Activated T-cell treated with anti-CD3 and anti-CD28 coated beads, Interleukin-2, amount 50 U/mL, for 4 hours (primary cell): ENCODE data around the gene PRKG1. TPM values are rescaled to one million over a fixed set of nuclear protein-coding genes. Genes with fewer than 3 reads are reported as not detected.

Experiments
- ATAC-seq, 2 donors: fragments of 200-7000 bp; cut with Tn5 transposase; one replicate each; pipeline ENCODE4 v1.10.0; 2021
- DNase-seq: peaks from one replicate; pipeline ENCODE4 v3.0.0-alpha.2; 2020
- H3K27me3 Mint-ChIP-seq: one replicate; pipeline ENCODE4 v1.8.0; 2021; ENCODE audit warnings: low read depth, mixed read lengths
- H3K36me3 Mint-ChIP-seq: one replicate; pipeline ENCODE4 v1.8.0; 2022; ENCODE audit warnings: mixed read lengths; ENCODE audit not compliant: insufficient read depth
- H3K4me1 Mint-ChIP-seq: one replicate; pipeline ENCODE4 v1.8.0; 2021; ENCODE audit warnings: low read depth, mixed read lengths
- H3K4me3 Mint-ChIP-seq: one replicate; pipeline ENCODE4 v1.8.0; 2021; ENCODE audit warnings: mild to moderate bottlenecking, moderate library complexity, mixed read lengths
- H3K9me3 Mint-ChIP-seq: one replicate; pipeline ENCODE4 v1.8.0; 2021; ENCODE audit warnings: mixed read lengths
- total RNA-seq, 3 donors: library from RNA; stranded (reverse); gene quantifications; one replicate each; pipeline ENCODE4 v1.2.1, GENCODE V29; 2021

PRKG1 gene
- total RNA-seq, 3 donors from 2014 or later = 0.08 TPM; not detected in 2

- peaks cover 52% of the 10 kb centered on the region for H3K27me3 Mint-ChIP-seq
- no peak for DNase-seq
- peaks cover 16% of the 10 kb centered on the region for H3K4me1 Mint-ChIP-seq
Measured at GRCh38 chr10:52314822-52315552, 1240.7 kb downstream of the PRKG1 start.

GRCh38 chr10:52316001-52316400 lies 1241.7 kb downstream of the PRKG1 start:
- no peak for ATAC-seq
- H3K4me1 Mint-ChIP-seq = peaks cover 16% of the 10 kb centered on the region
- H3K27me3 Mint-ChIP-seq = peaks cover 45% of the 10 kb centered on the region
- no peak for DNase-seq
- H3K9me3 Mint-ChIP-seq = no peaks in the 10 kb centered on the region
- H3K4me3 Mint-ChIP-seq = no peak overlapping the region
- H3K36me3 Mint-ChIP-seq = no peaks in the 10 kb centered on the region

More at GRCh38 chr10:52314822-52315552, 1240.7 kb downstream of the PRKG1 start:
- peak overlapping the region; percentile 51 for H3K4me3 Mint-ChIP-seq
- H3K9me3 Mint-ChIP-seq = no peaks in the 10 kb centered on the region
- ATAC-seq = peak; percentile 25 to 34
- H3K36me3 Mint-ChIP-seq = no peaks in the 10 kb centered on the region

GRCh38 chr10:52316500-52316899 lies 1242.2 kb downstream of the PRKG1 start:
- Mint-ChIP-seq H3K9me3 (no peaks in the 10 kb centered on the region), H3K27me3 (peaks cover 44% of the 10 kb centered on the region), H3K4me3 (no peak overlapping the region), H3K36me3 (no peaks in the 10 kb centered on the region), H3K4me1 (peaks cover 16% of the 10 kb centered on the region)
- DNase-seq = no peak
- no peak for ATAC-seq

- Mint-ChIP-seq H3K4me3 (no peak overlapping the region), H3K36me3 (no peaks in the 10 kb centered on the region), H3K9me3 (no peaks in the 10 kb centered on the region), H3K27me3 (peaks cover 30% of the 10 kb centered on the region), H3K4me1 (peaks cover 13% of the 10 kb centered on the region)
- DNase-seq (no peak), ATAC-seq (no peak)
Measured at GRCh38 chr10:52318136-52318701, 1243.9 kb downstream of the PRKG1 start.

DNA sequence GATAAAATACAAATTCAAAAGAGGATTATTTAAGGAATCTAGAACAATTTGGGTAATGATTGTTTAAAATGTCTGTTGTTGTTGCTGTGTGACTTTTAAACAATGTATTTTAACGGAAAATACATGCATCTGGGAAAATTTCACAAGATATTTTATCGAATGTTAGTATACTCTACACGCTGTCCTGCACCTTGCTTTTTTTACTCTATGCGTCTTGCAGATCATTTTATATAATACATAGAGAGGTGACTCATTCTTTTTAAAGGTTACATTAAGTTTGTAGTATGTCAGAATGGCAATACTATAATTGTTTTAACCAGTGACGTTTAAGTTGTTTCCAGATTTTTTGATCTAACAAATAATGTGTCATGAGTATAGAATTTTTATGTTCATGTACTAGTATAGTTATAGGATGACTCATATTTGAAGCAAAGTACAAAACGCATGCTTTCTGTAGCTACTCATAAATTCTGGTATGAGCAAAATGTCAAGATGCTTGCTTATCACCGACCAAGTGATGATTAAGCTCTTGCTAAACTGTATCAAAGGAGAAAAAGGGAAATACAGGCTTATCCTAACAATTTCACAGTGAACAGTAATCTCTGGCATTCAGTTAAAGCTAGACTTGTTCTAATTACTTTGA lies 1244.7 kb downstream of the PRKG1 start:
- H3K4me3 Mint-ChIP-seq = no peak overlapping the region
- no peaks in the 10 kb centered on the region for H3K9me3 Mint-ChIP-seq
- no peak for ATAC-seq
- H3K4me1 Mint-ChIP-seq = peaks cover 7% of the 10 kb centered on the region
- no peak for DNase-seq
- H3K27me3 Mint-ChIP-seq = peaks cover 23% of the 10 kb centered on the region
- no peaks in the 10 kb centered on the region for H3K36me3 Mint-ChIP-seq

DNA sequence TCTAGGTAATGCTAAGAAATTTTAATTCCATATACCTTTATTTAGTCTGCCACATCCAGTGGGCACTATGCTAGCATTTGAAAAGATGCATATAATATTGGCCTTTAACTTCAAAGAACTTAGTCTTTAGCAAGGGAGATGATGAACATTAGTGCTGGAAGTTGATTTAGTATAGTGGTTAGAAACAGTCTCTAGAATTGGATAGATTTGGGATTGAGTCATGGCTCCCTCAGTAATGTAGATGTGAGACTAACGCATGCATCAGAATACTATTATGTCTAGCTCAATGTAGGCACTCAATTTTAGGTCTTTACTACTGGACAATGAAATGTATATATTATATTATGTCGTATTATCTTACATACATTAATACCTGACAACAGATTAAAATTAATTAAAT lies 1245.6 kb downstream of the PRKG1 start:
- Mint-ChIP-seq H3K27me3 (peaks cover 14% of the 10 kb centered on the region), H3K4me3 (no peak overlapping the region), H3K36me3 (no peaks in the 10 kb centered on the region), H3K4me1 (no peaks in the 10 kb centered on the region), H3K9me3 (no peaks in the 10 kb centered on the region)
- no peak for ATAC-seq
- no peak for DNase-seq

GRCh38 chr10:52322323-52322722 lies 1248.0 kb downstream of the PRKG1 start:
- H3K4me3 Mint-ChIP-seq = no peak overlapping the region

GRCh38 chr10:52322936-52323335 lies 1248.6 kb downstream of the PRKG1 start:
- H3K36me3 Mint-ChIP-seq = no peaks in the 10 kb centered on the region
- ATAC-seq (no peak), DNase-seq (no peak)
- H3K27me3 Mint-ChIP-seq = no peaks in the 10 kb centered on the region
- H3K9me3 Mint-ChIP-seq = no peaks in the 10 kb centered on the region
- no peak overlapping the region for H3K4me3 Mint-ChIP-seq
- no peaks in the 10 kb centered on the region for H3K4me1 Mint-ChIP-seq

More at GRCh38 chr10:52322323-52322722, 1248.0 kb downstream of the PRKG1 start:
- H3K4me1 Mint-ChIP-seq = no peaks in the 10 kb centered on the region
- H3K9me3 Mint-ChIP-seq = no peaks in the 10 kb centered on the region
- H3K36me3 Mint-ChIP-seq = no peaks in the 10 kb centered on the region
- H3K27me3 Mint-ChIP-seq = peaks cover 1% of the 10 kb centered on the region
- no peak for ATAC-seq
- DNase-seq = no peak

GRCh38 chr10:52326382-52326781 lies 1252.1 kb downstream of the PRKG1 start:
- H3K9me3 Mint-ChIP-seq = no peaks in the 10 kb centered on the region
- no peak for DNase-seq
- no peaks in the 10 kb centered on the region for H3K27me3 Mint-ChIP-seq
- no peaks in the 10 kb centered on the region for H3K36me3 Mint-ChIP-seq
- no peaks in the 10 kb centered on the region for H3K4me1 Mint-ChIP-seq
- ATAC-seq = no peak
- H3K4me3 Mint-ChIP-seq = no peak overlapping the region

DNA sequence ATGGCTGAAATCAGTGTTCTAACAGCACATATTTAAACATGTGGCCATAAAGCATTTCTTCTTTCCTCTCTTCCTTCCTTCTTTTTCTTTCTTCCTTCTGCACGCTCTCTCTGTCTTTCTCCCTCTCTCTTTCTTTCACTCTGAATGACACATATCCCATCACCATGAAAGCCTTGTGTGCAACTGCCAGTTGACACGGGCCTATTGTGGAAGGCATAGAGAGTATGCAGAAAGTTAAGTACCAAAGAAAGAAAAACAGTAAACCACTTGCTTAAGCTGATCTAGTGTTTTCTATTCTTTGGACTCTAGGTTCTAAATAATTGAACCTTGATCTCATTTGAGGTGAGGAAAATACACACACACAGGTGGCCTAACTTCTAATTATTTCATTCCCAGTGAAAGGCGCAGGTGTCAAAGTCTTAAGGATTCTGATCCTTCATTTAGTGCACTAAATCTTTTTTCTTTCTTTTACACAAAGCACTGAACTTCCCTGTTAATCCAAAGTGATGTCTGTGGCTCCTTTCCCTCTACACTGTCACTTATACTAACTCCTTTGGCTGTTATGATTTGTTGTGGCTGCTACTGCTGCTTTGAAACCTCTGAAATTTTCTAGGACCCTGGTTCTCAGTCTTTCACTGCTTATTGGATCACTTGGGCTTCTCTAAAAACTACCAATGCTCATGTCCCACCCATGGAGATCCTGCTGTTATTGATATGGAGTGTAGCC lies 1257.5 kb downstream of the PRKG1 start:
- Mint-ChIP-seq H3K4me3 (no peak overlapping the region), H3K36me3 (no peaks in the 10 kb centered on the region), H3K27me3 (no peaks in the 10 kb centered on the region), H3K4me1 (no peaks in the 10 kb centered on the region), H3K9me3 (no peaks in the 10 kb centered on the region)
- DNase-seq (no peak), ATAC-seq (no peak)

GRCh38 chr10:52332815-52333214 lies 1258.5 kb downstream of the PRKG1 start:
- Mint-ChIP-seq H3K36me3 (no peaks in the 10 kb centered on the region), H3K27me3 (no peaks in the 10 kb centered on the region), H3K9me3 (no peaks in the 10 kb centered on the region), H3K4me1 (no peaks in the 10 kb centered on the region), H3K4me3 (no peak overlapping the region)
- DNase-seq (no peak), ATAC-seq (no peak)

DNA sequence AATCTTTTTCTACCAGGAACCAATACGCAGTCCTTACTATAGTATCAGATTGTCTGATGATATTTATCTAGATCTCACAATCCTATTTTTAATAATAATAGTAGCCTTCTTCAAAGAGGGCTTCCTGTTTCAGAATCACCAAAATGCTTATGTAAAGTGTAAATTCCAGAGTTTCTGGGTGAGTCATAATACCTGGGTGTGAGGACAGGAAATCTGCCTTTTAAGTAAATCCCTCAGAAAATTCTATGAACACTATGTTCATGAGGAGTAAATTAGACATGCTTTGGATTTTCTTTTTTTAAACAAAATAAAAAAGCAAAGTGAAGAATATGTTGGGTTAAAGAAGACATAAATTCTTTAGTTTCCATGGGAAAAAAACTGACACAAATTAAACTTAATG lies 1260.3 kb downstream of the PRKG1 start:
- H3K9me3 Mint-ChIP-seq = no peaks in the 10 kb centered on the region
- H3K4me1 Mint-ChIP-seq = no peaks in the 10 kb centered on the region
- no peak for DNase-seq
- ATAC-seq = no peak
- H3K4me3 Mint-ChIP-seq = no peak overlapping the region
- H3K36me3 Mint-ChIP-seq = no peaks in the 10 kb centered on the region
- H3K27me3 Mint-ChIP-seq = no peaks in the 10 kb centered on the region

GRCh38 chr10:52335665-52336064 lies 1261.4 kb downstream of the PRKG1 start:
- Mint-ChIP-seq H3K27me3 (no peaks in the 10 kb centered on the region), H3K4me1 (no peaks in the 10 kb centered on the region), H3K4me3 (no peak overlapping the region), H3K36me3 (no peaks in the 10 kb centered on the region), H3K9me3 (no peaks in the 10 kb centered on the region)
- DNase-seq (no peak), ATAC-seq (no peak)

- no peak for DNase-seq
- H3K9me3 Mint-ChIP-seq = no peaks in the 10 kb centered on the region
- no peaks in the 10 kb centered on the region for H3K36me3 Mint-ChIP-seq
- no peak for ATAC-seq
- H3K27me3 Mint-ChIP-seq = no peaks in the 10 kb centered on the region
- no peaks in the 10 kb centered on the region for H3K4me1 Mint-ChIP-seq
- no peak overlapping the region for H3K4me3 Mint-ChIP-seq
Measured at GRCh38 chr10:52337225-52337624, 1262.9 kb downstream of the PRKG1 start.
